ENCODE results near the gene PRAC2.

Gene PRAC2

DNA sequence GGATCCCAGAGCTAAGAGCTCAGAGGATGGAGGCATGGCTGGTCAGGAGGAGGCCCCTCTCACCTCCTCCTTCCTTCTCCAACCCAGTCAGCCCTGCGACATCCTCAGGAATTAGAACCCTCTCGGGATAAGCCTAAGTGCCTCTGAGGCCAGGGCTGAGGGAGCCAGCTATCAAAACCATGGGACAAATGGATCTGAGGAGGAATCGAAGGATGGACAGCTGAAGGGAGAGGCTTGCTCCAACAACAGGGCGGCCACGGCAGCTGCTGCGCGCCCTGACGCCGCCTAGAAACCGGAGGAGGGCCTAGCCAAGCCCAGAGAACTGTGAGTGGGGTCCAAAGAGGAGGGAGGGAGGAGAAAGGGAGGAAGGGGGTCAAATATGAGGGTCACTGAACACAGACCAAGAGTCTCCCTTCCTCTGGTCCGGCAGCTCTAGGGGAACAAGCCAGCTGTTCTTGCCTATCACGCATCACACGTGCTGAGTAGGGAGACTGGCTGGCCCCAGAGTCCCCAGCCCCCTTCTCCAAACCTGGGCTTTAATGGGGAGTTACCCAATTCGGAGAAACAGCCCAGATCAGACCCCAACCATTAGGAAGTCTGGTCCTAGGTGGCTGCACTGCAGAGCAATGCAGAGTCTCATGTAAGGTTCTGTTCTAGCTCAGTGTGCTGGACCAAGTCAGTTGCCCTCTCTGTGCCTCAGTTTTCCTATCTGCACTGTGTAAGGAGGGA, 11.5 kb downstream of the PRAC2 start:
- DNase-seq: no peak

DNA sequence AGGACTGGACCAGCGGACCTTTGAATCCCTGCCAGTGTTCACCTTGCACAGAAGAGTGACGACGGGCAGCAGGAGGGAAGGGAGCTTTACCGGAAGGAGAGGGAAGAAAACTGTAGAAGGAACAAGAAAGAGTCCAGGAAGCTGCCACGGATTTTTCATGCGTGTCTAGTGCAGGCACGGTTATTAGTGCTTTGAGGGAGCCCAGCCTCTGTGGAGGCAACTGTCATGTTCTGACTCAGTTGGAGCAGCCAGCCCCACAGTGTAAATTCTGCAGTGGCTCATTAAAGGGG, 12.0 kb downstream of the PRAC2 start:
- no peak for DNase-seq

DNA sequence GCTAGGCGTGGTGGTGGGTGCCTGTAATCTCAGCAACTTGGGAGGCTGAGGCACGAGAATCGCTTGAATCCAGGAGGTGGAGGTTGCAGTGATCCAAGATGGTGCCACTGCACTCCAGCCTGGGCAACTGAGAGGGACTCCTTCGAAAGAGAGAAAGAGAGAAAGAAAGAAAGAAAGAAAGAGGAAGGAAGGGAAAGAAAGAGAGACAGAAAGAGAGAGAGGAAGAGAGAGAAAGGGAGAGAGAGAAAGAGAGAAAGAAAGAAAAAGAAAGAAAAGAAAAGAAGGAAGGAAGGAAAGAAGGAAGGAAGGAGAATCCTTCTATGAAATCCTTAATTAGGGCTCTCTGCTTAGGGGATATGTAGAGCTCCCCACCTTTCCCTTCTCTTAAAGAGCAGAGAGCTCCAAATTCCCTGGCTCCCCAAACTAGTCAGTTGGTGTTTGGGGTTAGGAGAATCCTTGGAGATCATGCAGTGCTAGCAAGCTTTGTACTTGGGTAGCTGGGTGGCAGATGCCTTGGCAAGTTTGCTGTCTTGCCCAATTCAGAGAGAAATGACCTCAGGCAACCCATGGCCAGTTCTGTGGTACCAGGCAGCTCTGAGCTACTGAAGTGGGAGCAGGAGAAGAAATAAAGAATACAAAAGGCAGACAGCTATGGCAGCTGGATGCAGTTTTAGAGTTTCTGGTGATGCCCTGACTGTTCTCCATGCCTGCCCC, 14.5 kb downstream of the PRAC2 start:
- no peak for DNase-seq

DNA sequence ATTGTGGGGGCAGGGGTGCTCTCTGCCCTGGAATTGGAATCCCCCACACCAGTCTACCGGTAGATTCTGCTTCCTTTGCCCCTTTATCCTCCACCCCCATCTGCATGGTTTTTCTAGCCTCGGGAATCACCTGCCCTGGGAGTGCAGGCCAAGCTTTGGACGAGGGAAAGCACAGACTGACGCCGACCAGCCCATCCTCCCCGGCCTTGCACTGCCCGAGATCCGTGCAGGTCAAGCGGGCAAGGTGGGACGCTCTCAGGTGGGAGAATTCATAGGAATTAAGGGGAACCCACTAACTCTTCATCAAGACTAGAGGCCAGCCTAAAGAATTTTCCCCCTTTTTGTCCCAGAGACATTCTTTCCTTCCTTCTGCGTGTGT, 15.4 kb downstream of the PRAC2 start:
- no peak for DNase-seq

DNA sequence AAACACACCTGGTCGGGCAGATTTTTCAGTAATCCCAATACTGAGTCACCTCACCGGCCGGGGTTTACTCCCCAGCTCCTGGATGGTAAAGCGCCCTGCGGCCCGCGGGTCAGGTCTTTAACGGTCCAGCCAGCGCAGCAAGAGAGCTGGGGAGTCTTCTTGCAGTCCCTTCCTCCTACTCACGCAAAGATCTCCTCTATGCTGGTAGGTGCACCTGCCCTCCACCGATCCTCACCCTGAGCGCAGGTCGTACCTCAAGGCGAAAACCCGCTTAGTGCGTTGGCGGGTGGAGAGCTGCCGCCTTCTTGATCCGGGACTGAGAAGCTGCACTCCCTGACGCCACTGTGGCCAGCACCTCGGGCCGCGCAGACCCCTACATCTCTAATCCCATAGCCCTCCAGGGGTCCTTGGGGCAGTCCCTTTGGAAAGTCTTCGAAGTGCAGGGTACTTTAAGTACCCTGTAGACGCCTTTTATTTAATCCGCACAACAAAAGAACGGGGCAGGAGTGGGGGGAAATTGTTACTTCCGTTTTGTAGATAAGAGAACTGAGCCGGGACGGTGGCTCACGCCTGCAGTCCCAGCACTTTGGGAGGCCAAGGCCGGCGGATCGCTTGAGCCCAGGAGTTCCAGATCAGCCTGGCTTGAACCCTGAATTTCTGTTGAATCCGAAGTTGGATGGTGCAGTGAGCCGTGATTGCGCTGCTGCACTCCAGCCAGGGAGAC, 16.0 kb downstream of the PRAC2 start:
- no peak for DNase-seq

DNA sequence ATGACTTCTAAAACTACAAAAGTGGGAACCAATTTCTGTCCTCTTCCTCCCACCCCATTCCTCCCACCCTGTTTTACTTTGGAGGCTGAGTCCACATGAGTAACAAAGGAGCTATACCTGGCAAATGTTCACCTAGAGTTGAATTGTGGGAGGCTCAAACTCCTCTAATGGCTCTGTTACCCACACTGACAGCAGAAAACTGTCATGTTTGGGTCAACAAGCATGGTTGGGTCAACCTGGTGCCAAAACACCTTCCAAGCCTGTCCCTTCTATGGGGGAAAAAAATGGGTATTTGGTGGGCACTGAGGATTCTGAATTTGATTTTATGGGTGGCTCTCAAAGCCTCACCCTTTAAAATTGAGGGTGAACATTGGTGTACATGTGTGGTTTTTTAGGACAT, 17.6 kb downstream of the PRAC2 start:
- DNase-seq: no peak

DNA sequence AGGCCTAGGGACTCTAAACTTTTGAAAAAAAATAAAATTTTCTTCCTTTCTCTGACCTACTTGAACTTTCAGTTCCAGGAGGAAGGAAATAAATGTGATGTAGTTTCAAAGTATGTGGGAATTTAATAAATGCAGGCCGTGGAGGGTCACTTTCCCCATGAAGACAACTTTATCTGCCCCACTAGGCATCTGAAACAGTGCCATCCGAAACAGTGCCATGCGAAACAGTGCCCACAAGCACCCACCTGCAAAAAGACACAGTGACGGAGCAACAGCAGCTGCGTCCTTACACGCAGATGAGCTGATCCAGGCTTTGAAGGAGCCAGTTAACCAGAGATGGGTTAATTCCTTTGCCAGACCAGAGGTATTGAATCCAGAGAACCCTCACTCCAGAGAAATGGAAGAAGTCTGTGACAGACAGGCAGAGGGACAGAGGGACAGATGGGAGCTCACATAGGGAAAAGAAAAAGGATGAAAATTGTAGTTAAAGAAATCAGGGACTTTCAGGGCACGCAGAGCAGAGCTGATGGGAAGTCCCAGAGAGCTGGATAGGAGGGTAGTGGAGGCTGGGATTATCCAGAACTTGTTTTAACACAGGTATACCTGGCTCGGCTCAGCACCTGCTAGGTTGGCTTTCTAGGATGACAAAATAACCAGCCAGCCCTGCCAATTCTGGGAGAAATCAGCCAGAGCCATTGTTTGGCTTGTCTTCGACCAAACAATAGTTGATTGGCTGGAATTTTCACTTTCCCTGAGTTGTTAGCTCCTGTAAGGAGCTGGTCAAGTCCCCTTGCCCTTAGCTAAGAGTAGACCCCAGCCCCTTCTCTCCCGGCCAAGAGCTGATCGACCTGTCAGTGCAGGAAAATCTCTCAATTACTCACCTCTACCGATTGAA, 22.6 kb downstream of the PRAC2 start:
- peak; percentile 42 for DNase-seq

DNA sequence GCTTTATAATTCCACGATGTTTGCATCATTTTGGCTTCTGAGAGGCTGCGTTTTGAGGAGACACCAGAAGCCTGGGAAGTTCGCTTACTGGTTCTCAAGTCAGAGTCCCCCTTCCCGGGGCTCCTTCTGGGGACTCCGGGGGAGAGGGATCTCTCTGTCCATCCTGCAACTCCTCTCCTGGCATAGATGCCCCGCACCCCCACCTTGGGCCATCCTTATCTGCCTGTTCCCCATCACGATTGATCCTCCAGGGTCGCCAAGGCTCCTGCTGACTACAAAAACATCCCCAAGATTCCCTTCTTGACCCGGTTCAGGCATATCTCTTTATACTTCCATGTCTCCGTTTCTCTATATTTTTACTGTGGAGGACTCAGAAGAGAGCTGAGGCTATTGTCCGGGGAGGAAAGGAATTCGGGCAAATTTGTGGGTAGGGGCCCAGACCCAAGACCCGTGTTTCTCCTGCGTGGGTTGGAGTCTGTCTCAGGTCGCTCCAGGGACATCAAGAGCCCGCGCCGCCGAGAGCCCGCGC, 24.0 kb downstream of the PRAC2 start:
- no peak for DNase-seq

DNA sequence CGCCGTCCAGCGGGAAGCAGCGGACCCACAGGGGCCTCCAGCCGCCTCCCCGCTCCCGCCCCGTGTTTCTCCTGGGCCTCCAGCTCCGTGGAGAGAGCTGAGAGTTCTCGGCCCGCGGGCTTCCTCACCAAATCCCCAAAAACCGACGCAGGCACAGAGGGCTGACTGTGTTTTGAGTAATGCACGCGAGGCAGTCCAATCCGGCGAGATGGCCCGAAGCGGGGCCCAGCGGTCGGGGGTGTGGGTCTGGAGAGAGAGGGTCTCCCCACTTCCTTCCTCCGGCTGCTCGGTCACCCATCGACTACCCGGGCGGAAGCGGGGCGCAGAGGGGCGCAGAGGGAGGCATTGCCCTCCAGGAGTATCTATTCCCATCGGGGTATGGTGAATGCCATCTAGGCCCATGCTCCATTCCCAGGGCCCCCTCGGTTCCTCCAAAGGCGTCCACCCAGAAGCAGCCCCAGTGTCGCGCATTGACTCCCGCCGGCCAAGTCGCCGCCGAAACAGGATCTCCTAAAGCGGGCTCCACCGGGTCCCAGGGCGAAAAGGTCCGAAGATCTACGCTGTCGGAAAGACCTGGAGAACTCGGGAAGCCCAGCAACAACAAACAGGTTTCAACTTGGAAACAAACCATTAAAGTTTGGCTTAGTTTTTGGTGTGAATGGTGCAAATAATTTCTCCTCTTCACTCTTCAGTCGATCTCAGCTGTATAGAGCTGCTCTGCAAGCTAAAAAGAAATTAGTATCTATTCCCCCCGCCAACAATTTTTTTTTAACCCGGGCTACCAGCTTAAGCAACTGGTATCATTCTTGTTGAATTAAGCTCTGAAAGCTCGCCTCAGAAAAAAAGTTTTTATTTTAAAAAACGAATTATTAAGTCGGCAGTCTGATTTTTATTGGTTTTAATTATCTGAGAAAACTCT, 24.7 kb downstream of the PRAC2 start:
- DNase-seq: no peak

DNA sequence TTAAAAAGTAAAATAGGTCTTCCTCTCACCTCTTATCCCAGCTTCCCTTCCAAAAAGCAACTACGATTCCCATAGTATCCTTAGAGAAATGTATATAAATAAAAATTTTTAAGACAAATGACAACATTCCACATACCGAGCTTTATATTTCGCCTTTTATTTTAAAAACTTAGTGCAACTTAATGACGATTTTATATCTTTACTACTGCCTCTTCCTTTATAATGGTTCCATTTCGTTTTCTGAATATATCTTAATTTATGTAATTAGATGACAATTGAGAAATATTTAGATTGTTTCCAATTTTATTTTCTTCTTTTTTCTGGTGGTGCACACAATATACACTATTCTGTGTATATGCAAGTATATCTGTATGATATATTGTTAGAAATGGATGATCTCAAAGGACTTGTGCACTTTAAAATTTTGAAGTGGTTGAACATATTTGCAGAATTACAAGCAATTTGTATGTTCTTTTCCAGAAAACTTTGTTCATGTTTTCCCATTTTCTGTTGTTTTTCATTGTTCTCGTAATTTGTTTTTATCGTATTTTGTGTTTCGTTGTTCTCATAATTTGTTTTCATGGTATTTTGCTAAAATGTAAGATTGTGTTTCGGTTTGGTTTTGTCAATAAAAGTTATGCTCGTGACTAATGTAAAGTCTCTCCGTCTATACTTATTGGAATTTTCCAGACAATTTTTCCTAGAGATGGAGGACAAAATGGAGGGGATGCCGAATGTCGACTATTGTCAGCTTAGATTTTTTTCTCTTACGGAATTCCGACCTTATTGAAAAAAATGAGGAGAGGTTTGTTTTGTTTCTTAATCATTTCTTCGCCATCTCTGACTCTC, 26.0 kb downstream of the PRAC2 start:
- DNase-seq: no peak

DNA sequence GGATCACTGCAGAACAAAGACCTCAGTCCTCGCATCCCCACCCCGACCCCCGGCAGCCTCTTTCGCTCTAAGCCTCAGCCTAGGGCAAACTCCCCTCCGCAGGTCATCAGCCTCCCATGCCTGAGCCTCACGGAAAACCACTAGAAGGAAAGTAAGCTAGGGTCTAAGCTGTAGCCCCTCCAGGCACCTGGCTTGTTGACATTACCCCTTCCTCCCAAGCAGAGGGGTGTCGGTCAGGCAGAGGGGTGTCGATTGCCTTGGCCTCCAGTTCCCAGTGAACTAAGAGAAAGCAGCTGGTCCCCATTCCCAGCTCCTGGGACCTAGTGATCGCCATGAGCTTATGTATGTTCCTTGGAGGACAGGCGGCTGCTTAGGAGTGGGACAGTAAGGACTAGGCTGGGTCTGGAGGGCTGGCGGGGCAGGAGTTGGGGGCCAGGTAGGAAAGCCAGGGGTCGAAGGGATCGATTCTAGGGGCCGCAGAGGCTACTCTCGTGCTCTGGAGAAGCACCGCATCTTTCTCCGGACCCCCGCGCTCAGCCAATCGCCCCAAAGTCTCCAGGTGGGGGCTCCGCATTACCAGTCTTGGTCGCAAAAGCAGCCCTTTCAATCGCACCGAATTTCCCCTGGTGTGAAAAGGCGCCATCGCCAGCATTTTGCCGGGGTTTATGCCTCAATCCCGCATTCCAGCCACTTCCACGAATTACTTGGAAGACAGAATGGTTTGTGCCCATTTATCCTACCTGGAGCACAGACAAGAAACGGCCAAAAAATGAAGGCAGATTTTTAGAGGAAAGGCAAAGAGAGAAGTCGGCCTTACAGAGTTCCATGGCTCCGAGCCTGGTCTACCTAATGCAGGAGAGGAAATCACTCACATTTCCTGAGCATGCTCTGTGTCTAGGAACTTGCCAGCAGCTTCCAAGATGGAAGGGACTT, 26.9 kb downstream of the PRAC2 start:
- DNase-seq: no peak

DNA sequence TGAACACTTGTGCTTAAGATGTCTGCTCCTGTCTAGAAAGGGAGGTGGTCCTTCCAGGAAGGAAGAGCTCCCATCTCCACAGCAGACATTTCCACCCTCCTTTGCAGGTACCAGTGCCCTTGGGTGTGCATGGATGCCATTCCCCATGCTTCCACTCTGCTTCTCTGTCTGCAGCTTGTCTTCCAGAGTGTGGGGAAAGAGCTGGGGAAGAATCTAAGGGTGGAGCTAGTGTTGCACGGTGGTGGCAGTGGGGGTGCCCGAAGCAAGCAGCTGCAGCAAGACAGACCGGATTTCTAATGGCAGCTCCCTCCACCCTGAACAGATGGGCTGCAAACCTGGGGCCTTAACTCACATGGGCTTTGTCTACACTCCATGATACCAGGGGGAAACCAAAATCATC, 28.2 kb downstream of the PRAC2 start:
- DNase-seq: no peak

DNA sequence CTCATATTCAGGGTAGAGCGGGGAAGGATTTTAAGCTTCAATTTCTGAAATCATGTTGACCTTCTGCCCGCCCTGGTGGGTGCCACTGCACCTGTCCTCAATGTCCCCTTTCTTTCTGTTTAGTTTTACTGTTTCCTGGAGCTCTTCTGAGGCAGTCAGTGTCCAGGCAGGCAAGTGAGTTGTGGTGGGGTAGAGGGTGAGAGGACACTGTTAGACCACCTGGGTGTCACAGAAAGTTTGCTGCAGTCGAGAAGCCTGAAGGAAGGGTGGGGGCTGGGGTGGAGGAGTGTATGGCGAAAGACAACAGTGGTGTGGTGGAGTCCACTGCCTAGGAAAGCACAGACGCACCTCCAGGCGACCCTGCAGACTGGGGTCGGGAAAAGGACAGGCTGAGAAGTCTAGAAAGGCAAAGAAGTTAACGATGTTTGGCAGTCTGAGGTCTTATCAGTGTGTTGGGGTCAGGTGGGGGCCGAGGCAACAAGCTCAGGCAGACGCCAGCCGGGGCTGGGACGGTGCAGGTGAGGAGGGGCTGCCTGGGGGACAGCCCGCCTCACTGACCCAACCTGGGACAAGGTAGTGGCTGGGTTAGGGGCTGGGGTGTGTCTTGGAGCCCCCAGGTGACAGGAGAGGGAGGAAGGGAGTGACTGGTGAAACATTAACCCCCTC, 28.9 kb downstream of the PRAC2 start:
- DNase-seq: no peak

DNA sequence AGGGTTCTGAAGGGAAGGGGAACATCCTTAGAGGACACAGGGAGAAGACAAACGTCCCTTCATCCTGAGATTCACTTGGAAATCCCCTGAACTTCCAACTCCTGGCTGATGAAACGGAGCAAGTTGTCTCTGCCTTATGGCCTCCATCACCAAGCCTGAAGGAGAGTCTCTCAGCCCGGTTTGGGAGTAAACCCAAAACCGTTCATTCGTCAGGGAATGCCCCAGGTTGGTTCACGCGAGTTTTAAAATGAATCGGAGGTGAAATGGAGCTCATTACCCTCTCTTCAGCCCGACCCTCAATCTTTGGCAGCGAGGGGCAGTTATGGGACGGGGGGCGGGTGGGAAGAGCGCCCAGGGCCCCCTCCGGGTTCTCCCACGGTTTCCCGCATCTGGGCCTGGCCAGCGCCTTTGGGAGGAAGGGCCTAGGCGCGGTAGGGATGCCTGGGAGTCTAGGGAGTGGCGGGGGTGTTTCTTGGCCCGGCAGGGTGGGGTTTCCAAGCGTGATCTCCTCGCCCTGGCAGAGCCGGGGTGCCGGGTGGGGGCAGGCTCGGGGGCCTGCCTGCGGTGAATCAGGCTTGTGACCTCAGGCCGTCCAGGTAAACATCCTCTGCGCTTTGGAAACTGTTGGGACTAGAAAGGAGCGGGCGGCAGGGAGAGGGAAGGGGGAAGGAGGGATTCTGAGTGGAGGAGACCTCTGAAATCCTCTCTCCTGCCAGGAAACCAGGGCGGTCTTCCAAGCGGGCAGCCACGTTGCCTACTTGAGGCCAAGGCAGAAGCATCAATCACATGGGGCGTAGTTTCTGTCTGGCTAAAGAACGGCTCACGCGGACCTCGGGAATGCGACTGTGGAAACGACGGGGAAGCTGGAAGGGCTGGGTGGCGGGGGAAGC, 29.7 kb downstream of the PRAC2 start:
- no peak for DNase-seq

DNA sequence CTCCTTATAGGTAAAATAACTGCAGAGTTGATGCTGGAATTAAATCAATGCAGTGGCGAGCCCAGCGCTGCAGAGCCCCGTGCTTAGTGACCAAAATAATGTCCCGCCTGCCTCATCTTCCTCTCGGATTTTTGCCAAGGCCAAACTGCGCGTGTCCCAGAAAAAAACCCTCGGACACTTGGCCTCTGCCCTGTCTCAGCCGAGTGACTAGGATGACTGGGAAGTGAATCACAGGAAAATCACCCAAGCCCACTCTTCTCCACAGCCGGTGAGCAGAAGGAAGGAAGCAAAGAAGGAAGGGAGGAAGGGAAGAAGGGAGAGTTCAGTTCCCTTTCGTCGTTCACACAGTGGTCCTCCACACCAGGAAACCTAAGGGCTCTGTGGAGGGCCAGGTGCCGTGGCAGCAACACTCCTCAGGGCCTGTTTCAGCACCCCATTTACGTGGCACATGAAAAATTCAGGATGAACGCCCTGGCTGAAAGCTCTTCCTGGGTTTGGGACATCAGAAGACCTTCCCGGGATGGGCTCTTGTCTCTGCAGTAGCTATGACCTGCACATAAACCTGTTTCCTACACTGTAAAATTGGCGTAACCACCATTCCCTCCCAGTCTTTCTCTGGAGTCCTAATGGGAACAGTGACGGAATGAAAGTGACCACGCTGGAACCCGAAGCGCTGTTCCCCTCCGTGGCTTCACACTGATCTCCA, 31.0 kb downstream of the PRAC2 start:
- DNase-seq: no peak

DNA sequence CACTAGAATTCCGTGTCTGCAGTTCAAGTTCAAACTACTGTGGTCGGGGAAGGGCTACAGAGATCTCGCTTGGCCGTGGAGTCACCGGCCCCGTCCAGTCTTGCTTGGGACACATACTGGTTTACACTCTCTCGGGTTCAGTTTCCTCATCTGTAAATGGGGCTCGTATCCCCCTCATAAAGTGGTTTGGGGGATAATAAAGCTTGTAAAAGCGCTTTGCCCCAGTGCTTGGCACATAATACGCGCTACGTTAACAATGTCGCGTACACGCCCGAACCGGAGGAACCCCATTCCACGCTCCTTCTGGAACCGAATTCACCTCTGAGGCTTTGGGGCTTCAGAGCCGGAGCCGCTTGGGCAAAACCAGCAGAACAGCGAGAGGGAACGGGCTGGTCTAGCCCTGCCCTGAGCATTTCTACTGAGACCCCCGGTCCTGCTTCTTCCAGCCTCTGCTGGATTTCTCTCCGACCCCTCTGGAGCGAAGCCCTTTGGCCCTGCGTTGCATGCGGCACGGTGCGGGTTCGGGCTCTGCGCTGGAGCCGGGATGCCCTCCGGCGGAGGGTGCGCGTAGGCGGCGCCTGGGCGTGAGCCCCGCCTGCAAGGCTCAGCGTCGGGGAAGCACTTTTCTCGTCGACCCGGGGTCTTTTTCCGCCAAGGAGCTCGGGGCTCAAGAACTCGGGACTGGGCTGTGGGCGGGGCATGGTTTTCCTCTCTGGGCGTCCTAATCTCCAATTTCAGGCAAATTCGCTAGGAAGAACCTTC, 31.7 kb downstream of the PRAC2 start:
- DNase-seq: no peak

DNA sequence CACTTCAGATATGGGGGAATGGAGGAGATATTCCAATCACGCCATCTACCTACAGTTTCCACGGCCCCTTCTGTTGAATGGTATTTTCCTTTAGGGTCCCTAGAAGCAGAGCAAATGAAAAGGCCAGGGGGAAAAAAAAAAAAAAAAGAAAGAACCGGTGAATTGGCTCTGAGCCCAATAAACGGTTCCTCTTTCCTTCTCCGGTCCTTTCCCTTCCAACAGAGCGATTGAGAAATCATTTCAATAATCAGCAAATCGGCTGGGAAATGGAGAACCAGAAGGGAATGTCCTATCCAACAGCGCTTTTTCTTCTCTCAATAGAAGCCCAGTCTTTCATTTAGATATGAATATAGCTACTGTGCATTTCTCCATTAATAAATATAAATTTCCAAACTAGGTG, 32.4 kb downstream of the PRAC2 start:
- no peak for DNase-seq
